GM08714 (cell line): ENCODE results near the gene ALS2CL.
"Not testable (repeated sequence)": the region's sequence is repeated elsewhere in the genome, so short reads cannot be mapped to it uniquely, and the experiment has no call there.

Experiments used
- H3K4me3 ChIP-seq: fragments of 200-500 bp; sonication (Bioruptor generic); 2 replicates; pipeline ENCODE4 v1.5.1; 2014; ENCODE audit warnings: mild to moderate bottlenecking, low read length, inconsistent platforms
- ZNF274 ChIP-seq: IDR thresholded peaks from 2 replicates; pipeline ENCODE4 v1.6.1; 2012; ENCODE audit warnings: mild to moderate bottlenecking, low read depth, low read length

ALS2CL gene

GRCh38 chr3:46693038-46693891 is at the start of gene ALS2CL:
TSS of gene ALS2CL (minus strand) at chr3:46693679. CDS start at chr3:46689440, 4,239 bp downstream.
- no peak for TF ChIP-seq ZNF274
- peak within 1 kb of the TSS; percentile 28; the same call in 1 of the 2 replicates for H3K4me3 ChIP-seq

- no peak overlapping the region for H3K4me3 ChIP-seq
- TF ChIP-seq ZNF274: no peak
These were observed 49.6 kb upstream of the ALS2CL start for GRCh38 chr3:46742992-46743585.

GRCh38 chr3:46739565-46739964 is 46.1 kb upstream of the ALS2CL start:
- not testable (repeated sequence) for H3K4me3 ChIP-seq

- no peak for TF ChIP-seq ZNF274
- no peak overlapping the region for H3K4me3 ChIP-seq
These were observed 43.9 kb upstream of the ALS2CL start for GRCh38 chr3:46737329-46737731.

DNA sequence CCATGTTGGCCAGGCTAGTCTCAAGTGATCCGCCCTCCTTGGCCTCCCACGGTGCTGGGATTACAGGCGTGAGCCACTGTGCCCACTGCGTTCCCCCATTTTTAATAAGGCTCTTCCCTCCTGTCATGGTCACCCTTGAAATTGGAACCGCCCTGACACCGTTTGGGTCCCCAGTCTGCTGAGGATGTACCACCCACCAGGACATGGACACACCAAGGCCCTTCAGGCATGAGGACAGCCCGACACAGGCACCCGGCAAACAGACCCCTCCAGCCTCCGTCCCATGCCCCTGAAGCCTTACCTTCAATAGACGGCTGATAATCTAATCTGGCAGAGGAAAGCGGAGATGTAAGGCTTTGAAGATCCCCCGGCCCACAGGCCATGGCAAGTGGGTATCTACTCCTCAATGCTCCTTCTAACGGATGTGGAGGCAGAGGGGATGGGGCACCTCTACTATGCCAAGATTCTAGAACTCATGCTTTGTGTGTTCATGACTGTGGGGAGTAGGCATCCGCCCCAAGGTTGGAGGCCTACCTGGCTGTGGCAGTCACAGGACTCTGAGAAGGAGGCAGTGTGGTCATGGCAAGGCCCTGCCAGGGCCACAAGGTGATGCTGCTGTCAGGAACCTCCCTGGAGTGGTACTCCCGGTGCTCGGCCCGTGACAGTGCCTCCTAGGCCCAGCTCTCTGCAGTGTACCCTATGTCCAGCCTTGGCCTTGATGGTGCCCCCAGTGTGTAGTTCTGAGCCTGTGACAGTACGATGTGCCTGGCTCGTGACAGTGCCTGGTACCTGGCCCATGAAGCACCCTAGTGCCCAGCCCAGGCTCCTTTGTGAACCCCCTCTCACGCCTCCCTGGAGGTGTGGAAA is 42.8 kb upstream of the ALS2CL start:
- TF ChIP-seq ZNF274: no peak
- H3K4me3 ChIP-seq: no peak overlapping the region

DNA sequence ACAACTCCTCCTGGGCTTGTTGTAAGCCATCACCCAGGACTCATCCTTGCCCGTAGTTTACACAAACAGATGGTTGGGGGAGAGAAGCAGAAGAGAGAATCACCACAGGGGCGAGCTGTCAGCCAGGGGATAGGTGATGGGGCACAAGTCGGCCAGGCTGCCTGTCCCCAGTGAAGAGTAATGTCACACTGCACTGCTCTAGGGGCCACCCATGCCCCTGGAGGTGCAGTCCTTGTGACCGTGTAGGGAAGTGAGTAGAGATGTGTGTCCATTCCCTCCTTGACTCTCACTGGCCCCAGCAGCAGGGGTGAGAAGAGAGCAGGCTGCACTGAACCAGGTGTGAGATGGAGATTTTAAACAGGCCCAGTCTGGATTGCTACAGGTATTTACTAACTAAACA is 41.3 kb upstream of the ALS2CL start:
- H3K4me3 ChIP-seq: no peak overlapping the region
- no peak for TF ChIP-seq ZNF274

- no peak for TF ChIP-seq ZNF274
- no peak overlapping the region for H3K4me3 ChIP-seq
These were observed 39.7 kb upstream of the ALS2CL start for GRCh38 chr3:46733026-46733800.

DNA sequence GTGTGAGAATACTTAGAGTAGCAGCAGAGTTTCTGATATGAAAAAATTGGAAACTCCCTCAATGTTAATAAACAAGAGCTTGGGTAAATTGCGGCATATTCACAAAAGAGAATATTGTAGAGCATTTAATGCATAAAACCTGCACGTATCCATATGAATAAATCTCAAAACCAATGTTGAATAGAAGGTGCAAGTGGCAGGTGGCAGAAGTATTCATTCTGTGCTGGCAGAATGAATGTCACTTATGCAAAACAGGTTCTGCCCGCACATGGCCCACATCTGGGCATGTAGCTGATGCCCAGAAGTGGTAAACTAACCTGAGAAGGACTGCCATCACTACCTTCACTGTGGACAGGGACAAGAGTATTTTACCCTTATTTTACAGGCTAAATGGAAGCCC is 38.3 kb upstream of the ALS2CL start:
- H3K4me3 ChIP-seq: no peak overlapping the region
- TF ChIP-seq ZNF274: no peak

- H3K4me3 ChIP-seq: no peak overlapping the region
- TF ChIP-seq ZNF274: no peak
These were observed 37.3 kb upstream of the ALS2CL start for GRCh38 chr3:46730819-46731218.

GRCh38 chr3:46729038-46729437 is 35.6 kb upstream of the ALS2CL start:
- H3K4me3 ChIP-seq: no peak overlapping the region
- TF ChIP-seq ZNF274: no peak

GRCh38 chr3:46725621-46726314 is 32.3 kb upstream of the ALS2CL start:
- H3K4me3 ChIP-seq: no peak overlapping the region
- TF ChIP-seq ZNF274: no peak

DNA sequence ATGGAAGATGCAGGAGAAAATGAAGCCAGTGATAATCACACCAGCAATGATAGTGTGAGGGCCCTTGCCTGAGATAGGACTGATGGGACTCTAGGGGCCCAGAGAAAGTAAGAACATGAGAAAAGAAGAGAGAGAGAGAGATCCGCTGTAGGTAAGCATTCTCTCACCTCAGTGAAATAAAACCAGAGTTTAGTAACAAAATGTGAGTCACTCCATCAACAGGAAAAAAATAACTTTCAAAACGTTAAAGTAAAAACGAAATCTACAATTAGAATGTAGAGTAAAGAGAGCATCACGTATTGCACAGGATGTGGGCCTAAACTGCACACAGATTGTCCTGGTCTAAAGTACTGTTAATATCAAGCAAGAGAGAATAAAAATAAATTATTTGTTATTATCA is 30.9 kb upstream of the ALS2CL start:
- no peak for TF ChIP-seq ZNF274
- no peak overlapping the region for H3K4me3 ChIP-seq

DNA sequence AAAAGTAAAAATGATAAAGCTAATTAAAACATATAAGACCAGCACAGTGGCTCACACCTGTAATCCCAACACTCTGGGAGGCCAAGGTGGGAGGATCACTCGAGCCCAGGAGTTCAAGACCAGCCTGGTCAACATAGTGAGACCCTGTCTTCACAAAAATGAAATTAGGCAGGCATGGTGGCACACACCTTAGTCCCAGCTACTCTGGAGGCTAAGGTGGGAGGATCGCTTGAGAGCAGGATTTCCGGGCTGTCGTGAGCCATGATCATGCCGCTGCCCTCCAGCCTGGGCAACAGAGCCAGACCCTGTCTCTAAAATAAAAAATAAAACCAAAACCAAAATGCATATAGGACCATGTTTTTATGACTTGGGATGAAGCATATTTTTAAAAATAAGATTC is 29.0 kb upstream of the ALS2CL start:
- H3K4me3 ChIP-seq: no peak overlapping the region
- no peak for TF ChIP-seq ZNF274
